Measurements from ENCODE around the gene PIP5KL1.

DNA sequence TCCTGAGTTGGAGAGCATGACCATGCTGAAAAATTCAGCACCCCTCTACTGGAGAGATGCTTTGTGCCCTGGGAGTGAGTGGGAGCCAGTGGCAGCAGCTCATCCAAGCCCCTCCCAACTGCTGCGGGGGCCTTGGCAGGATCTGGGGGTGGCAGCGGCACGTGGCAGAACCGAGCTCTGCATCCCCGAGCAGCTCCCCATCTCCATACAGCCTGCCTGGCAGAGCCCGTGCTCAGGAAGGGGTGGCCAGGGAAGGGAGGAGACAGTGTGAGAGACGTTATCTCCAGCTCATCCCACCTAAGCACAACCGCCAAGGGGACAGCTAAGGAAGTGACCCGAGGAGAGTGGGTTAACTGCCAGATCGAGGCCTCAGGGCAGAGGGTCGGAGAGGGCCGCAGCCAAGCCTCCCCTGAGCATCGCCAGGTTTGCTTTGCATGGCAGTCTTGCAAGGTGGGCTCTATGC is 24.3 kb upstream of the PIP5KL1 start:
- TF ChIP-seq POLR2A (IDR thresholded peaks at IDR 0.05): no peak
- TF ChIP-seq, protein P1, sequence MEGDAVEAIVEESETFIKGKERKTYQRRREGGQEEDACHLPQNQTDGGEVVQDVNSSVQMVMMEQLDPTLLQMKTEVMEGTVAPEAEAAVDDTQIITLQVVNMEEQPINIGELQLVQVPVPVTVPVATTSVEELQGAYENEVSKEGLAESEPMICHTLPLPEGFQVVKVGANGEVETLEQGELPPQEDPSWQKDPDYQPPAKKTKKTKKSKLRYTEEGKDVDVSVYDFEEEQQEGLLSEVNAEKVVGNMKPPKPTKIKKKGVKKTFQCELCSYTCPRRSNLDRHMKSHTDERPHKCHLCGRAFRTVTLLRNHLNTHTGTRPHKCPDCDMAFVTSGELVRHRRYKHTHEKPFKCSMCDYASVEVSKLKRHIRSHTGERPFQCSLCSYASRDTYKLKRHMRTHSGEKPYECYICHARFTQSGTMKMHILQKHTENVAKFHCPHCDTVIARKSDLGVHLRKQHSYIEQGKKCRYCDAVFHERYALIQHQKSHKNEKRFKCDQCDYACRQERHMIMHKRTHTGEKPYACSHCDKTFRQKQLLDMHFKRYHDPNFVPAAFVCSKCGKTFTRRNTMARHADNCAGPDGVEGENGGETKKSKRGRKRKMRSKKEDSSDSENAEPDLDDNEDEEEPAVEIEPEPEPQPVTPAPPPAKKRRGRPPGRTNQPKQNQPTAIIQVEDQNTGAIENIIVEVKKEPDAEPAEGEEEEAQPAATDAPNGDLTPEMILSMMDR (IDR thresholded peaks at IDR 0.05): no peak

All from prostate gland (tissue), 2 donors.